Measurements from ENCODE around the gene BBOX1.
"Not testable (repeated sequence)": the region's sequence is repeated elsewhere in the genome, so short reads cannot be mapped to it uniquely, and the experiment has no call there.

Gene BBOX1

DNA sequence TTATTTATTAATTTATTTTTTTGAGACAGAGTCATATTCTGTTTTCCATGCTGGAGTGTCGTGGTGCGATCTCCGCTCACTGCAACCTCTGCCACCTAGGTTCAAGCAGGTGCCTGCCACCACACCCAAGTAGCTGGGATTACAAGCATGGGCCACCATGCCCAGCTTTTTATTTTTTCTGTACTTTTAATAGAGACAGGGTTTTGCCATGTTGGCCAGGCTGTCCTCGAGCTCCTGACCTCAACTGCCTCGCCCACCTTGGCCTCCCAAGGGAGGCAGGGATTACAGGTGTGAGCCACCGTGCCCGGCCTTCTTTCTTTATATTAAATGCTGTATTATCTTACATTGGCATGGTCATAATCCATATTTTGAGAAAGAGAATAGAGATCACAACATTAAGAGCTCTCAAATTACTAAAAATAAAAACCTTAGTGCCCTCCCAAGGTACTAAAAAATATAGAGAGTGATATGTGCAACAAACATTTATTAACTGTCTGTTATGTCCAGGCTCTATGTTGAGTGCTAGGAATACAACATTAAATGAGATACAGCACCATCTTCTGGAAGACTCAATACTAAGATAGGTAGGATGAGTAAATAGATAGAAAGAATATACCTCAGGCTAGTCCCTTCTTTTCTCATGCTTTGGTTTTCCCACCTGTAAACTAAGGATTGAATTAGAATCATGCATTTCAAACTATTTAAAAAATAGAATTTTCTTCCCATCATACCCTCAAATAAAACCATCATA lies 84.1 kb downstream of the BBOX1 start:
- no peak for DNase-seq (ENCODE audit: low spot score)

DNA sequence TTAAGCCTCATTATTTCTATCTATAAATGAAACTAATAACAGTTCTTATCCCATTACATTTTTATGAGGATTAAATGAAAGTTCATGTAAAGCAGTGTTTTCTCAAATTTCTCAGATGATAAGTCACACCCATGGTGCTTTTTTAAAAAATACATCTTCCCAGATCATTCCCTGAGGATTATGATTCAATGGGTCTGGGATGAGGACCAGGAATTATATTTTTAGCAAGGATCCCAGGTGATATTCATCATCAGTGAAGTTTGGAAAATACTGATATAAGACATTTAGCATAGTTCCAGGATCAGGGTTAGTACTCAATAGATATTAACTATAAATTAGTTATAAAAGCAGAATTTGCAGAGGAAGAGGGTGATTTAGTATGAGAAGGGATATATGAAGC lies 89.1 kb downstream of the BBOX1 start:
- DNase-seq (ENCODE audit: low spot score), result no peak

DNA sequence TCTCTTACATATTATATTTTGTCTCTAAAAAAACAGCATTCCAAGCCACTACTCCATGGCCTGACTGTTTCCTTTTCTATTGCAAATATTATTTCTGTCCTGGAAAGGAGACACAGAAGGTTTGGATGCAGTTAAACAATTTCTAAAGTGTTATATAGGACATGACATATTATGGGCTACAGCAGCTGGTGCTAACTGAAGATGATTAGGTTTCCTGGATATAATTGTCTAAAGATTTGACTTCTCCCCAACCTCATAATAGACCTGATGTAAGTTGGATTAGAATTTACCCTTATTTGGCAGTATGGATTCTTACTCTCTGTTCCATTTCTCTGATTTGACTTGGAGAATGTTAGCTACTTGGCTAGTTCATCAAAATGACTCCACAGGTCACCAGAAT lies 90.2 kb downstream of the BBOX1 start:
- no peak for DNase-seq (ENCODE audit: low spot score)

DNA sequence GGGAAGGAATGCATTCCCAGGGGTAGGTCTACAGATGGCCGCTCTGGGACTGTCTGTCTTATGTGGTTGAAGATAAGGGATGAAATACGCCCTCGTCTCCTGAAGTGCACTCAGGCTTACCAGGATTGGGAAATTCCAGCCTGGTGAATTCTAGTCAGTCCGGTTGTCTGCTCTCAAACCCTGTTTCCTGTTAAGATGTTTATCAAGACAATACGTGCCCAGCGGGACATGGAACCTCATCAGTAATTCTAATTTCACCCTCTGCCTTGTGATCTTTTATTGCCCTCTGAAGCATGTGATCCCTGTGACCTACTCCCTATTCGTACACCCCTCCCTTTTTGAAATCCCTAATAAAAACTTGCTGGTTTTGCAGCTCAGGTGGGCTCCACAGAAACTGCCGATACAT lies 95.3 kb downstream of the BBOX1 start:
- DNase-seq (ENCODE audit: low spot score), result not testable (repeated sequence)

- no peak for DNase-seq (ENCODE audit: low spot score)
These were observed 98.1 kb downstream of the BBOX1 start for GRCh38 chr11:27138716-27139115.

DNA sequence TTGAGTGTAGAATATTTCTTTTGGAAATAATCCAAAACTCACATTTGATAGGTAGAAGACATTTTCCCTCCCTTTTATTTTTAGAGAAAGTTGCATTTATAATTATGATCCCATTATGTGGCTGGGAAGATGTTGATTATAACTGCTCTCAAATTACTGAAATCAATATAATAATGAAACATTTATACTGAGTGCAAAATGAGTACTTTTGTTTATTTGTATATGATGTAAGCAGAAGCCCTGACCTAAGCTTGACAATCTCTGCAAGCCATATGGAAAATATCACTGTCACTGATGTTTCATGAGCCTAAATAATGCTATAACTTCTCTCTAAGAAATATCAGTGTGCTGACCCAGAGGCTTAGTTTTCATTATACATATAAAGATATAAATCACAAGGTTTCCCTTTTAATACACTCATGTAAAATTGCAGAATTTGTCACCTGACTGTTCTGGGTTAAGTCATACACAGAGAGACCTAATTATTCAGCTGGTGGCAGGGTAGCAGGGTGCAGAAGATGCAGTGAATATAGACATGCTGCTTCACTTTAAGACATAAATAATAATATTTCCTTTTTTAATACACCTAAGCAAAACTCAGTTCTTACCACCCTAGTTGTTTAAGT lies 99.2 kb downstream of the BBOX1 start:
- no peak for DNase-seq (ENCODE audit: low spot score)

DNA sequence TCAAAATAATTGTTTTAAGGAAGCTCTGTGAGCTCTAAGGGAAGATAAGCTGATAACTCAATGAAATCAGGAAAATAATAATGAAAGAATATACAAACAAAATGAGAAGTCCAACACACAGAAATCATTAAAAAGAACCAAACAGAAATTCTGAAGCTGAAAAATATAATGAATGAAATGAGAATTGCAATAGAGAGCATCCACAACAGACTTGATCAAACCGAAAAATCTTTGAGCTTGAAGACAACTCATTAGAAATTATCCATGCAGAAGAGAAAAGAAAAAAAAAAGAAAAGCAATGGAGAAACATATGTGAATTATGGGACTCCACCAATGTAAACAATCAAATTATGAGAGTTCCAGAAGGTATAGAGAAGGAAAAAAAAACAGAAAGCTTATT lies 101.0 kb downstream of the BBOX1 start:
- DNase-seq (ENCODE audit: low spot score), result no peak

GRCh38 chr11:27147916-27148315 lies 107.3 kb downstream of the BBOX1 start:
- DNase-seq (ENCODE audit: low spot score), result no peak

- DNase-seq (ENCODE audit: low spot score), result no peak
These were observed 107.9 kb downstream of the BBOX1 start for GRCh38 chr11:27148506-27148905.

GRCh38 chr11:27150098-27150497 lies 109.5 kb downstream of the BBOX1 start:
- DNase-seq (ENCODE audit: low spot score), result no peak

DNA sequence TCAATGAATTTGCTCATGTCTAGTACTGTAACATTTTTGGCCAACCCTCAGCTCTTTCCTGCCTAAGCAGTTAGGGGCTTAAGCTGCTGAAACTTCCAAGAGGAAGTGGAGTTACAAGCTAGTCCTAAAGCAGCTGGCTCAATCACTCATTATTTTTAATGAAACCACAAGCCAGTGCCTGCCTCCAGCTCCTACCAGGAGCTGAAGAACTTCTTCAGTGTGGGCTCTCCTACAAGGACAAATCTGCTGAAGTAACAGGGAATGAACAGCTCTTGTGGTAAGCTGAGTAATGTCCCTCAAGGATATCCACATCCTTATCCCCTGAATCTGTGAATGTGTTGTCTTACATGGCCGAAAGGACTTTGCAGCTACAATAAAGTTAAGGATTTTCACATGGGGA lies 112.5 kb downstream of the BBOX1 start:
- no peak for DNase-seq (ENCODE audit: low spot score)

GRCh38 chr11:27158456-27159334 lies 118.1 kb downstream of the BBOX1 start:
- no peak for DNase-seq (ENCODE audit: low spot score)

- no peak for DNase-seq (ENCODE audit: low spot score)
These were observed 118.7 kb downstream of the BBOX1 start for GRCh38 chr11:27159335-27159679.

DNA sequence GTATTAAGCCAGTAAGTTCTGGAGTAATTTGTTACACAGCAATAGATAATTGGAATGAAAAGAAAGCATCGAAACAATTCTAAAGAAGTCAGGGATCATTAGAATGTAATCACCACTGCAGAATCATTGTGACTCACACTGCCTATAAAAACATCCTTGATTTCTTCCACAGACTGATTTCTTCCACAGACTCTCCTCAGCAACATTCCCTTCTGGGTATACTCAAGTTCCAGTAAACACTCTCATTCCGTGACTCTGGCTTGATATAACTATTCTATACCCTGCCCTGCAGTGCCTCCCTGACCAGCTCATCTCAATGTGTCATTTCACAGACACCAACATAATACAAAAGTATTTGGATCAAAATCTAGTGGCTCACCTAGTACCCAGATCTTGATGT lies 120.5 kb downstream of the BBOX1 start:
- no peak for DNase-seq (ENCODE audit: low spot score)

DNA sequence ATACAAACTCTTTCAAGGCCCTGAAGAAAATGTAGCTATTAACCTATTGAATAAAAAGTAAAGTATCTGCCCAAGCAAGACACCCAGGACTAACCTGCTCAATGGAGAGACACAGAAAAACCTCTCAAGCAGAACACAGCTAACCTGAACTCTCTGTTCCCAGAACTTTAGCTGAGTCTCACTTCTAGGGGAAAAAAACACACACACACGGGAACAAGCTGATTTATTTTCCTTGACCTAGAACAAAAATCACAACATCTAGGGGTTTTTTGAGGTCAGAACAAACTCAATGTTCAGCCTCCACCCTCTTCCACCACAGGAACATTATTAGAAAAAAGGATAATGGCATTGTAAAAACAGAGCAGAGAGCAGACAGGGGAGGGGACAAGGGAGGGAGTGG lies 121.6 kb downstream of the BBOX1 start:
- no peak for DNase-seq (ENCODE audit: low spot score)

DNA sequence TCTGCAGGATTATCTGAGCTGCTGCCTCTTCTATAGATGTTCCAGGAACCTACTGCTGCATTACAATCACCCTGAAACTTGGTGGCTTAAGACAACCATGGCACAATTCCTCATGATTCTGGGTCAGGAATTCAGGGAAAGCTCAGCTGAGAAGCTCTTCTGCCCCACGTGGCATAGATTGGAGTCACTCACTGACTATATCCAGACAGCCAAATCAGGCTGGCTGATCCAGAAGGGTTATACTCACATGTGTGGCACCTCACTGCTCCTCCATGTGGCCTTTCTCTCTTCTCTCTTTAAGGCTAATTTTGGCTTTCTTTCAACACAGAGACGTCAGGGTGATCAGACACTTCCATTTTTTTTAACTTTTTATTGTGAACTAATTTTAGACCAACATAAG lies 125.5 kb downstream of the BBOX1 start:
- no peak for DNase-seq (ENCODE audit: low spot score)

GRCh38 chr11:27171376-27171958 lies 130.9 kb downstream of the BBOX1 start:
- no peak for DNase-seq (ENCODE audit: low spot score)

GRCh38 chr11:27173545-27173944 lies 132.9 kb downstream of the BBOX1 start:
- DNase-seq (ENCODE audit: low spot score), result no peak

GRCh38 chr11:27174021-27174420 lies 133.4 kb downstream of the BBOX1 start:
- no peak for DNase-seq (ENCODE audit: low spot score)

DNA sequence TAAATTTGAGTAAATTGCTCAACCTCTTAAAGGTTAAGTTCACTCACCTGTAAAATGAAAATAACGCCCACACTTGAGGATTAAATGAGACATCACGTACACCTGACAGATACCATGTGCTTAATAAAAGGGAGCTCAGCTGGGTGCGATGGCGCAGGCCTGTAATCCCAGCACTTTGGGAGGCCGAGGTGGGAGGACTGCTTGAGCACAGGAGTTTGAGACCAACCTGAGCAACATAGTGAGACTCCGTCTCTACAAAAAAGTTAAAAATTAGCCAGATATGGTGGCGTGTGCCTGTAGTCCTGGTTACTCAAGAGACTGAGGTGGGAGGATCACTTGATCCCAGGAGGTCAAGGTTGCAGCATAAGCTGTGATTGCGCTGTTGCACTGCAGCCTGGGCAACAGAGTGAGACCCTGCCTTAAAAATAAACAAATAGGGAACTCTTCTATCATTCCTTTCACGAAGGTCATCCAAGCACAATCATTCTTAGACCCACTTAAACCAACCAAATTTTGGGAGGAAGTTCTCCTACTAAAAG lies 134.1 kb downstream of the BBOX1 start:
- DNase-seq (ENCODE audit: low spot score), result no peak

DNA sequence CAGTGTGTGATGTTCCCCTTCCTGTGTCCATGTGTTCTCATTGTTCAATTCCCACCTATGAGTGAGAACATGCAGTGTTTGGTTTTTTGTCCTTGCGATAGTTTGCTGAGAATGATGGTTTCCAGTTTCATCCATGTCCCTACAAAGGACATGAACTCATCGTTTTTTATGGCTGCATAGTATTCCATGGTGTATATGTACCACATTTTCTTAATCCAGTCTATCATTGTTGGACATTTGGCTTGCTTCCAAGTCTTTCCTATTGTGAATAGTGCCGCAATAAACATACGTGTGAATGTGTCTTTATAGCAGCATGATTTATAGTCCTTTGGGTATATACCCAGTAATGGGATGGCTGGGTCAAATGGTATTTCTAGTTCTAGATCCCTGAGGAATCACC lies 134.9 kb downstream of the BBOX1 start:
- not testable (repeated sequence) for DNase-seq (ENCODE audit: low spot score)
